Stimulated activated CD4-positive, alpha-beta T cell treated with anti-CD3 and anti-CD28 coated beads, TNF-alpha, amount 100 ng/mL, for 24 hours (primary cell): ENCODE results near the gene CACNA1B.
"Not testable (repeated sequence)": the region's sequence is repeated elsewhere in the genome, so short reads cannot be mapped to it uniquely, and the experiment has no call there.

Experiments used
- DNase-seq, 3 experiments: peaks; one replicate each; pipeline ENCODE4 v3.0.0-alpha.2; 2020; ENCODE audit warnings: low read depth in 3 of 3

The CACNA1B gene

DNA sequence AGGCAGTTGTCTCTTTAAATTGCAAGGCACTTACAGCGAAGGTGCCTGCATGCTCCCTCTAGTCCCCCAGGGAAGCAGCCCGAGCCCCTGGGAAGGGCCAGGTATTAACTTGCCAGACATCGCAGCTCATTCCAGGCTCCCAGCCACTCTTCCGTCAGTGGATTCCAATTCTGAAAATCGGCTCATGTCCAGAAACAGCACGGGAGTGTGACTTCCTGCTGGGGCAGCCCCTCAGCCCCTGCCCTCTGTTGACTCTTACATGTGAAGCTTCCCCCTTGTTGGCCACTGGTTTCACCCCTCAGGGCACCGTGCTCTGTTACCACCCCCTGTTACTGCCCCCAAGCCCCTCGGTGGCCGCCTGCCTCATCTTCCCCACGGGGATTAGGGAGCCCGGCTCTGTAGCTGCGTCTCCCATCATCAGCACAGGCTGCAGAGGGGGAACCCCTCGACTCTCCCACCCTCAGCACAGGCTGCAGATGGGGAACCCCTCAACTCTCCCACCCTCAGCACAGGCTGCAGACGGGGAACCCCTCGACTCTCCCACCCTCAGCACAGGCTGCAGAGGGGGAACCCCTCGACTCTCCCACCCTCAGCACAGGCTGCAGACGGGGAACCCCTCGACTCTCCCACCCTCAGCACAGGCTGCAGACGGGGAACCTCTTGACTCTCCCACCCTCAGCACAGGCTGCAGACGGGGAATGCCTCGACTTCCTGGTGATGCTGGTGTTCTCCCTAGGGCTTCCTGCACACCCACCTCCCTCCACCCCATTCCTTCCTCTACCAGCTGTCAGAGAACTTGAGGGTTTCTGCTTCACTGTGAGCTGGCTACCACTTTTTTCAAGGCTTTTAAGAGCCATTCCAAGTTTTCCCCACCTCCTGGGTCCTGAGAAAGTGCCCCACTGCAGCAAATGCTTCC lies 11.1 kb upstream of the CACNA1B start:
- no peak for DNase-seq

DNA sequence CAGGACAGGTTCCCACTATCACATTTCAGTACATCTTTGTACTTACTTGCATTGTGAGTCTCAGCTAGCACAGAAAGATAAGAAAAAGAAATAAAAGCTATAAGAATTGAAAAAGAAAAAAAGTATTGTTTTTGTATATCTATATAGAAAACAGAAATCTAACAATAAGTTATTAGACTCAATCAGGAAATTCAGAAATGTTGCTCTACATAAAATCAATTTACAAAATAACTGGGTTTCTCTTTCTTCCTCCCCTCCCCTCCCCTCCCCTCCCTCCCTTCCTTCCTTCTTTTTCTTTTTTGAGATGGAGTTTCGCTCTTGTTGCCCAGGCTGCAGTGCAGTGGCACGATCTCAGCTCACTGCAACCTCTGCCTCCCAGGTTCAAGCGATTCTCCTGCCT lies 7.2 kb upstream of the CACNA1B start:
- no peak for DNase-seq

DNA sequence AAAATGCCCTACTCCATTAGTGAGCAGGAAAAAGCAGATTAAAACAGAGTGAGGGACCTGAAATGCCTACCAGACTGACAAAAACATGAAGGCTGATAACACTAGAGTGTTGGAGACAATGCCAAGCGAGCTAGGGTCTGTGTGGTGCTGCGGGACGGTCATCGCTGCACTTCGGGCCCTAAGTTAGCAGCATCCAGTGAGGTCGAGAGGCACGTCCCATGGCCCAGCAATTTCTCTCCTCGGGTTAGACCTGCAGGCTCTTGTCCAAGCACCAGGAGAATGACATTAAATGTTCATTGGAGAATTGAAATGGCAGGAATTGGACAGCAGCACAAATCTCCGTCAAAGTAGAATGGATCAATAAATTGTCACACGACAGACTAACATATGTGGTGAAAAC lies 5.3 kb upstream of the CACNA1B start:
- no peak for DNase-seq

DNA sequence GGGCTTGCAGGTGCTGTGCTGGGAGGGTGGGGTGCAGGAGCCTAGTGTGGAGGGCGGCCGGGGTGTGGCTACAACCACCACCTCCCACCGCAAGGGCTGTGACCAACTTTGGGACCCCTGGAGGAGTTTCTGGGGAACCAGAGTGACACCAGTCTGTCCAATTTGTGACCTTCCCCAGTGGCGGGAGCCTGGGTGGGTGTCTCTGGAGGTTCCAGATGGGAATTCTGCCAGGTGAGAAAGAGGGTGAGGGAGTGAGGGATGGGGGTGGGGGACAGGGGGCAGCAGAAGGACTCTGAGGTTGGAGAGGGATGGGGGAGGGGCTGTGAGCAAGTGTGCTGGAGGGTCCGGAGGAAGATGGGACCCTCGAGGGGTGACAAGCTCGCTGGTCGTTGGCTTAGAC lies 4.2 kb upstream of the CACNA1B start:
- no peak for DNase-seq

DNA sequence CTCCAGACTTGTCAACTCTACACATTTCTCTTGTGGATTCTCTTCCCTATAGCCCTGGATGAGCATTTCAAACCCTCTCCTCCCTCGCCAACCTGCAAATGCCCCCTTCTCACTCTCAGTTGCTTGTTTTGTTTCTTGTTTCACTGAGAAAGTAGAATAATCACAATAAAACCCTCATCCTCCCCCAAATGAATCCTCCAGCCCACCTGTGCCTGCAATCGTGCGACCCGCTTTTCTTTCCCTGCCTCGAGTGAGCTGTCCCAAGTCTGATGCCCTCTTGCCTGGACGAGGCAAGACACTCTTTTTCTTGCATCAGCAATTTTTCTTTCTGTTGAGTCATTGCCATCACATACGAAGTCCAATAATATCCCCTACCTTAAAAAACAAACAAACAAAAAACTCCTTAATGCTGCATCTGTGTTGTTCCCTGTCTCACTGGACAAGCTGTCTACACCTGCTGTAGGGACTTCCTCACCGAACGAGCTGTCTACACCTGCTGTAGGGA lies 3.7 kb upstream of the CACNA1B start:
- no peak for DNase-seq

DNA sequence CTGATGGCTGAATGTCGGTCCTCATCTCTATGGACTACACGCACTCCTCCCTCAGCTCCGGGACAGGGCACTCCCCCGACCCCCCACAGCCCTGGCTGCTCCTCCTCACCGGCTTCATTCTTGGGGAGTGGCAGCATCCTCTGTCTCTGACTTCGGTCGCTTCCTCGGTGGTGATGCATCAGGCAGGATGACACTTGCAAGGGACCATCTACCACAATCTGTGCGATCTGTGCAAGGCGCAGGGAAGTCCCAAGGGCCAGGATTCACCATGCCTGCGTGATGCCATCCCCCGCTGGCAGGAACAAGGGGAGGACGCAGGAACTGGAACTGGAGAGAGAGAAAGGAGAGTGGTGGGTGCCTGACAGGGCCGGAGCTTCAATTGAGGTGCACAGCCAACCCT lies 2.2 kb upstream of the CACNA1B start:
- DNase-seq = no peak

DNA sequence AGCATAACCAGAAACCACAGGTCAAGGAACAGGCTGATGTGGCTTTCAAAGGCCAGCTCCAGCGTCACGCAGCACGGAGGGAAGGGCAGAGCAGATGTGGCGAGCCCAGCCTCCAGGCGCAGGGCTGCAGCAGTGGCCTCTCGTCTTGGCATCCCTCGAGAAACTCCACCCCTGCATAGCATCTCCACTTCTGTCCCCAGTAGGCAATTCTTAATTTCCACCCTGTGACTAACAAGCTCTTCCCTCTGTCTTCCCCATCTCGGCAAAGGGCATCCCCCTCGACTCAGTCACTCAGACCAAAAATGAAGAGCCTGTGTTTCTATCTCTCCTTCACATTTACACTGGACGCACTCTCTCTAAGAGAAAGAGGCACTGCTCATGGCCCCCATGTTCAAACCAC lies 1.7 kb upstream of the CACNA1B start:
- no peak for DNase-seq

DNA sequence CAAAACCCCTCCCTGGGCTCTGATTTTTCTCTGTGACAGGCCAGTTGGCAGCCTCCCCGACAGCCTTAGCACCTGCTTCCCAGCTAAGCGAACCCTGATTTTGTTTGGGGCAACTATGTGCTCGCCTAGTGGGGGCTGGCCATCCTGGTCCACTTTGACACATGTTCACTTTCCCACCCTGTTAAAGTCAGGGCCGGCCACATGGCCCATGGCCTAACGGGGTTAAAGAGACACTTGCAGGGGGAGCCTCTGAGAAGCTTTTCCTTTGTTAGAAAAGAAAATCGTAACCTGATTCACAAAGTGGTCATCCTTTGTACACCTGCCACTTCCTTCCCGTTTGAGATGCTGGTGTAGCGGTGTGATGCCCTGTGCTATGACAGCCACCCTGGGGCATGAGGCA lies 1.3 kb upstream of the CACNA1B start:
- DNase-seq = no peak

DNA sequence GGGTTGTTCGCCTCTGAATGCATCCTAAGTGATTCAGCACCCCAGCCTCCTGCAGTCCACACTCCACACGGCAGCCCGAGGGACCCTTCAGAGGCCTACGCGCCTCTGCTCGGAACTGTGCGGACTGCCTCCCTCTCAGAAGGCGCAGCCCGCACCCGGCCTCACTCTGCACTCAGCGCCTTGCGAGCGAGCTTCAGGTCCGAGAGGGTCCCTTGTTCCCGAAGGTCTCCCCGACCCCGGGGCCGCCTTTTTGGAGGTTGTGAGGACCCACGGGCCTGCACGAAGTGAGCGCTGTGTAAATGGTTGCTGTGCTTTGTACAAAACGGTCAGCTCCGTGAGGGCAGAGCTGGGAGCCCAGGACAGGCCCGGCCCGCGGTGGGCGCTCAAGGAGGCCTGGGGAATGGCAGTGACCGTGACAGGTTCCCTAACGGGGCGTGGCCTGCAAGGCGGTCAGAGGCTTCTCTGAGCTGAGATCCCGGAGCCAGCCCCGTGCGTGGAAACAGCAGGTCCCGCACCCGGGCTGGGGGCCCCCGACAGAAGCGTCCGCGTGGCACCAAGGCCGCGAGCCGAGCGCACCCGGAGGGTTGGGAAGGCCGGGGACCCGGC lies 698 bp upstream of the CACNA1B start:
- DNase-seq = no peak

DNA sequence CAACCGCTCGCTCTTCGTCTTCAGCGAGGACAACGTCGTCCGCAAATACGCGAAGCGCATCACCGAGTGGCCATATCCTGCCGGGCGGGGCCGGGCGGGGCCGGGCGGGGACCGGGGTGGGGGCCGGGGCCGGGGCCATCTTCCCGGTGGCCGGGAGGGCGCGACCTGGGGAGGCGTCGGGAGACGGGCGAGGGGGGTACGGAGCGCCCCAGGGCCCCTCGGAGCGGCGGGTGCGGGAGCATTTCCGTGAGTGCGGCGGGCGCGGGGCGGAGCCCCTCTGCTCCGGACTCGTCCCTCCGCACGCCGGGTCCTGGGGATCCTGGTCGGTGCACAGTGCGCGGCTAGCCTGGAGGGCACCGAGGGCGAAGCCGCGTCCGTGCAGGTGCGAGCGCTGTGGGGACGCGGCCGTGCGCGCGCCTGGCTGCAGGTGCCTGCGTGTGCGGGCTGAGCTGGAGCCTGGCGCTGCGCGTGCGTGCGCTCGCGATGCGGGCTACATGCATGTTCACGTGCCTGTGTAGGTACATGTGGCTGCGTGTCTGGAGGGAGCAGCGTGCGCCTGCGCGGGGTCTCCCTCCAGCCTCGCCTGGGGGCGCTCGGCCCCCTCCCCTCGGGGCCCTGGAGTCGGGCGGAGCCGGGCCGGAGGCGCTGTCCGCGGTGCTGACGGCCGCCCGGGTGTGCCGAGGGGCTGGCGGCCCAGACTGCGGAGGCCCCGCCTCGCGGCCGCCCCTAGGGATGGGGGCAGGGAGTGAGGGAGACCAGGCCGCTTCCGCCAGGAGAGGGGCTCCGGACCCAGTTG lies 762 bp downstream of the CACNA1B start:
- DNase-seq = peak in 1 of 3 experiments; percentile 29

DNA sequence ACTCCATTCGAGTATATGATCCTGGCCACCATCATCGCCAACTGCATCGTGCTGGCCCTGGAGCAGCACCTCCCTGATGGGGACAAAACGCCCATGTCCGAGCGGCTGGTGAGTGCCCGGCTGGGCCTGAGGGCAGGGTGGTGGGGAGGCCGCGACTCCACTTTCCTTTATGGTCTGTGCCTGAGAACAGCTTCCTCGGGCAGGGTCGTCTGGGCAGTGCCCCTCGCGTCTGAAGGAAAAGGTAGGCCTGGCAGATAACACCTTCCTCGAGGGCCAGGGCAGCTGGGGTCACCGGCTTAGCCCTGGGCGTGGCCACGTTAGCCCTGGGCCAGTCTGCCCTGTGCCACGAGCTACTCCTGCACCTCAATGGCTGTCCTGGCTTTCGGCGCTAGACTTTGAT lies 1.5 kb downstream of the CACNA1B start:
- DNase-seq = no peak

DNA sequence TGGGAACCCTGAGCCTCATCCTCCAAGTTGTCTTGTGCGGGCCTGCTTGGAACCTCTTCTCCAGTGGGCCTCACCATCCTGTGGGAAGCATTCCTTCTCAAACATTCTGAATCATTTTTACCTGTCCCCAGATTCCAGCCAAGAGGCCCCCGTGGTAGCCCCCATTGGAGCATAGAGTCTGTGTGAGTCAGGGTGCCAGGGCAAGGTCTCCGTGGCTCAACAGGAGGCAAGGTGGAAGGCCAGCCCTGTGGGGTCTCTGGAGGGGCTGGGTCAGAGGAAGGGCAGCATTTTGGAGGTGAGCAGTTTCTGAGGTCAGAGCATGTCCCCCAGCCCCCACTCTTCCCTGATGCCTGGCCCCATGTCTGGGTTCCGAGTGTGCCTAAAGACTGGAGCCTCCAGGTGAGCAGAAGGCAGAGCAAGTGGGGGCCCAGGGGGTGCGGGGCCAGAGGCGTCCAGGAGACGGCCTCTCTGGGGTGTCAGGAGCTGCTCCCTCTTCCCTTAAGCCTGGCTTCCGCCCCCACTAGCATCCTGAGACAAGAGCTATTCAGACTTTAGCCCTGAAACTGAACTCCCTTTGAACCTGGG lies 2.1 kb downstream of the CACNA1B start:
- no peak for DNase-seq

DNA sequence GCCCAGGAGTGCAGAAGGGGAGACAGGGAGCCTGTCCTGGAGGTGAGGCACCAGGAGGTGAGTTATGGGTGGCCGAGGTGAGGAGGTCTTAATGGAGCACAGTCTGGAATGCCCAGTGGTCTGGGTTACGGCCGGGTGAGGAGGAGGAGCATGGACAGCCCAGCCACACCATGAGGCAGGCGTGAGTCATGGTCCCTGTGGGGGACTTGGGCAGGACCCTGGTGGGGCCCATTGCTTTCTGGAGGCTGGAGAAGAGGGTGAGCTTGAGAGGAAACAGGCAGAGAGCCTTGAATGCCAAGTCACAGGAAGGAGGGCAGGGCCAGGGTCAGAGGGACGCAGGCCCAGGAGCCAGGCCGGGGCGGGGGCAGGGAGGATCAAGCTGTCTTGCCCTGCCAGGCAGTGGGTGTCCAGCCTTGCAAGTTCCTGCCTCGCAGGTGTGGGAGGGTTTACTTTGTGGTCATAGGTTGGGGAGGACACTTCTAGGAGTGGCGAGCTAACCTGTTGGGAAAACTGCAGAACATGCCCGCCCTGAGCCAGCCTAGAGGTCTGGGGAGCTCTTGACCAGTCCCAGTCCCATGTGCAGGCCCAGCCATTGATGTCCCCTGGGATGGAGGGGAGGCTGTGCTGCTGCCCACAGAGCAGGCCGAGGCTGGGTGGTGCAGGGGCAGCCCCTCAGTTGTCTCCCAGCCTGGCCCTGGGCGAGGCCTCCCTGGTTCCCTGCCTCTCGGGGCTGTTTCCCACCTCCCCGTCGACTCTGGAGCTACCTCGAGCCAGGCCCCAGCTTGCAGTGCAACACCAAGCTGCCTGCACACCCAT lies 2.8 kb downstream of the CACNA1B start:
- no peak for DNase-seq

DNA sequence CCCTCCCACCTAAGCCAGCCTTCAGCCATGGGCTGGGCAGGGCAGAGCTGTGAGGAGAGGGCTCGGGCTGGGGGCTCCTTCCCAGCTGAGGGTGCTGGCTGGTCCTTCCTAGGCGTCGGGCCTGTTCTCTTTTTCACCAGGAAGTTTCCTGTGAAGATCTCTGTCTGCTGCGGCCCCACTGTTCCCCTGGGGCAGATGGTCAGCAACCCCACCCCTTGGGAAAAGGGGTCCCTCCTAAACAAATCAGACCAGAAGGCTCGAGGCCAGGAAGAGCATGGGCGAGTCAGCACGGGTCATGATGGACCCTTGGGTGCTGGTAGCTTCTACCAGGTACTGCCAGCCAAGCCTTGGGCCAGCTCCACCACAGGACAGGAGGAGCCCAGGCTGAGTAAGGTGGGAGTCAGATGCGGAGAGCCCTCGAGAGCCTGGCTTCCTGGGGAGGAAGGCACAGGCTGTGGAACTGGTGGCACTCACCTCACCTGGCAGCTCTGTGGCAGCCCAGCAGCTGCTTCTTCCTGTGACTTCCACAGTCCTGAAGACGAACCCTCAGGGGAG lies 3.5 kb downstream of the CACNA1B start:
- no peak for DNase-seq

DNA sequence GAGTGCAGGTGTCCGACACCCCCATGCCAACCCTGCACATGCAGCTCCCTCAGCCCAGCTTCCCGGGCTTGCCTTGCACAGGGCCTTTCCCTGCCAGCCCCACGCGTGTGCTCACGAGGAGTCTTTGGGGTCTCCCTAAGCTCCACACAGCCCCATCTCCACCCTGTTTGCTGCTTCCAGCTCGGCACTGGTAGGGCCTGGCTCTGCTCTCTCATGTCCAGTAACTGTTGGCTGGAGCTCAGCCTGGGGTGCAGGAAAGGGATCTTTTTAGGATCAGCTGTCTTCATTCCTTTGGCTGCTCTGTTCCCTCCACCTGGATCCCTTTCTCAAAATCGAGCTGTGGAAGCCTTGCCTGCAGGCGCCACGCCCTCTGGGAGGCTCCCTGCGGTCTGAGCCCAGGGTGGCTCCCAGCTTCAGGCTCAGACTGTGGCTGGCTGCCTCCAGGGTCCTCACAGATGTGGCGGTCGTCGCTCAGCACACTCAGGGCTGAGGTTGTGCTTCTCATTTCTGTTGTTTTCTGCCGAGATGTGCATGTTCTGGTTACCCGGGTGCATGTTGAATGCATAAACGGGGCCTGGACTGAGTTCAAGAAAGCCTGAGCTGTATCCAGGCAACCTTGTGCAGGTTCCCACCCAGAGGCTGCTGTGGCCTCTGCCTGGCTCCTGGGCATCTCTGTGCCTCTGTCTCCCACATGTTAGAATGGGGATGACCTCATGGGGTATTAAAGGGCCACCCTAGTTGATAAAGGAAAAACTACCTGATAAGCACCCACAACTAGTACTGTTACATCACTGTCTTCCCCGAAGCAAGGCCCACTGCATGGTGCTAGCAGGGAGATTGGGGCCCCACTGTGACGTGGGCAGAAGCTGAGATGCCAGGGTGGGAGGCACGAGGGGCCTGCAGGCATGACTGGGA lies 4.3 kb downstream of the CACNA1B start:
- no peak for DNase-seq

DNA sequence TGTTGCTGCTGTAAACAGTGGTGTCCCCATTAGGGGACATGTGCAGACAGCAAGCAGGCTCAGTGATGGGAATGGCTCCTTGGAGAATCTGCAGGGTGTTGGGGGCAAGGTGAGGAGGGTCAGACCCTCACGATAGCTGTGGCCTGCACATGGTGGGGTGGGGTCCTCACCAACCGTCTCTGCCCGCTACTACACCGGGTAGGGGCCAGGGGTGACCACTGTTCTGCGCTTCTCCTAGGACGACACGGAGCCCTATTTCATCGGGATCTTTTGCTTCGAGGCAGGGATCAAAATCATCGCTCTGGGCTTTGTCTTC lies 4.9 kb downstream of the CACNA1B start:
- DNase-seq = no peak

DNA sequence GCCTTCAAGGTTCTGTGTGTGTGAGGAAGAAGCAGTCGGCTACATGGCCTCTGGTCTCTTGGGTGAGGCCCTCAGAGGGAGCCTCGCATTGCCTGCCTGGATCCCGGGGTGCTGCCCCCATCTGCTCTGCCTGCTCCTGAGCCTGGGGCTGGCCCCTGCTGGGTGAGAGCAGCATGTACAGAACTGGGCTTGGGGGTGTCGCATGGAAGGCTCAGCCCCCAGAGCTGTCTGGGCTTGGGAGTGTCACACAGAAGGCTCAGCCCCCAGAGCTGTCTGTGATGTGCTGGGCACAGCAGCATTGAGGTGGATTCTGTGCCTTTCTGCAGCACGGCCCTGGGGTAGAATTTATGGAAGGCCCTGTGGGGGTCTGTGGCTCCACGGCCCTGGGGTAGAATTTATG lies 6.4 kb downstream of the CACNA1B start:
- DNase-seq = not testable (repeated sequence)

DNA sequence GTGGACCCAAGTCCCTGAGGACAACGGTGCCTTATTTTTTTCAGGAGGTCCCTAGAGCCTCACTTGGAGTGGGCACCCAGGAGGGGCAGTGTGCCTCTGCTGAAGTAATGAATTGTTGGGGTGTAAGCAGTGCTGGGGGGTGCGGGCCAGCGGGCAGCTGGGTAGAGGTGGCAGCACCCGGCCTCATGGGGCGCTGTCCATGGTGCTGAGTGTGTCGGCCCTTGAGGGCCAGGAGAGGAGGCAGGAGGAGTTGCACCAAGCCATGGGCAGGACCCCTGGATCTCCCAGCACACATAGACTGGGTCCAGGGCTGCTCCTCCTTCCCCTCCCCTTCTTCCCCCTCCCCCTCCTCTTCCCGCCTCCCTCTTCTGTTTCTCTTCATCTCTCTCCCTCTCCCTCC lies 7.0 kb downstream of the CACNA1B start:
- DNase-seq = not testable (repeated sequence)

DNA sequence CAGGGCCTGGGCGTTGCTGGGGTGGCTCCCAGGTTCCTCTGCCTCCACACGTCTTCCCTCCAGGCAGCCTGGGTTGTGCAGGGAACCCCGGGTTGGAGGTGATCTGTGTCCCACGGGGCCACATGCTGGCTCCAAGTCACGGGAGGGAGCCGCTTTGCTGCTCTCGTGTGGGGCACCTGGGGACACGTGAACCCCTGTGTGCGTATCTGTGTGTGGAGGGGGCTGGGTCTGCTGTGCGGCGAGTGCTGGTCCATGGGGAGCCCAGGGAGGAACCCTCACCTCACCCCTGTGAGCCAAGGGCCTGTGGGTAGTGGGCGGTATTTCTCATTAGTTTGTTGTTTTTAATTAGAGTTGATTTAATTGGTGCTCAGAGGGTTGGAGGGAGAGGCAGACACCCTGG lies 7.5 kb downstream of the CACNA1B start:
- not testable (repeated sequence) for DNase-seq

DNA sequence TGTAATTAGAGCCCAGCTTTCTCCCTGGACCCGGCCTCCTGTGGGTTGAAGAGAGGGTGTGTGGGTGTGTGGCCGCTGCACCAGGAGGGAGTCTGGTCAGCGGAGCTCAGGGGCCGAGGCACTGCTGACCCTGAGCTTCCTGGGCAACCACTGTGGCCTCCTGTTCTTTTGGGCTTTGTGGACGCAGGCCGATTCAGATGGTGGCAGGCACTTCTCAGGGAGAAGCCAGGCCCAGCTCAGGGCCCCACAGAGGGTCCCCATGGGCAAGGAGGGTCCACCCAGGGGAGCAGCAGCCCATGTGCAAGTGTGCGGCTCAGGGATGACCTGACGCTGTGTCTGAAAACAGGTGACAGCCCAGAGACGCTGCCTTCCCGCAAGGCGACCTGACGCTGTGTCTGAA lies 11.0 kb downstream of the CACNA1B start:
- DNase-seq = not testable (repeated sequence)
